Measurements from ENCODE around the gene MNX1. TPM values are rescaled to one million over a fixed set of nuclear protein-coding genes. Genes with fewer than 3 reads are reported as not detected.

MNX1 gene
- total and polyA plus RNA-seq, 9 of the 15 experiments (the other 6 are each of a cell fraction or from before 2014, with no cell fraction given) = 0.15 to 8.0 (median 1.4) TPM

DNA sequence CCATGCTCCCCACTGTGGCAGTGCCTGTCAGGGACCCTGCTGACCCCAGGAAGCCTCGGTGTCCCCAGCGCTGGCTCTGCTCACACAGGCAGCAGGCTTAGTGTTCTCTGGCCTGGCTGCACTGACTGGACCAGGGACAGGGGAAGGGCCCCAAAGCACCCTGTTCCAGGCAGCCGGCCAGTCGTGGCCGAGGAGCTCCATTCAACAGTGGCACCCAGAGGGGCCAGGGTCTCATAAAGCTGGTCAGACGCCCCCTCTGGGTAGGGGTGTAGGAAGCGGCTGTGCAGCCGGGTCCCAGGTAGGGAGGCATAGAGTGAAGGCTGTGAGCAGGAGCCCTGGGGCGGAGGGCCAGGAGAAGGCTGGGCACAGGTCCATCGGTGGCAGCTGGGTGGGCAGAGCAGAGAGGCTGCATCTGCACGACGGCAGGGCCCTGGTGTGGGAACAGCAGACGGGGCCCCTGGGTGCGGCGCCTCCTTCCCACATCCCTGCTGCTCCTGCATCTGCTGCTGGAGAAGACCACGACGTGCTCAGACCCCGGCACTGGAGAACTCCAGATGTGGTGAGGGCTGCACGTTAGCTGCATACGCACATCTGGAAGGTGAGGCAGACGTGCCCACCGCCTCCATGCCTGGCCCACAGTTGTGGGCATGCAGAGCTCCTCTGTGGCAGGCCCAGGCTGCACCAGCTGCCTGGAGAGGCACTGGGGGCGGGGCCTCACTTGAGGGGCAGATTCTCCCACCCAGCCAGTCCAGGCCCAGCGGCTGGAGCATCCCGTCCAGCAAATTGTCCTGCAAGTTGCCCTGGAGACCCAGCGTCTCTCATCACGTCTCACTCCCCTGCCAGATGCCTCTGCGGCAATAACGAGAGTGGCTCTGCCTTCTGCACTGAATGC lies 25.1 kb downstream of the MNX1 start:
- DNase-seq (ENCODE audit: extremely low read depth in 1 of 4, low spot score in 3 of 4) (no peak), ATAC-seq (peak; percentile 8; the same call in 1 of the 3 replicates), FAIRE-seq (no peak)
- 17% methylated on average over 29 of the region's 29 CpGs for WGBS (ENCODE audit: insufficient coverage, low coverage, missing lambda C conversion rate)
- no peak overlapping the region for H3K27ac ChIP-seq (ENCODE audit: extremely low read depth, low read depth, low read length)
- no peaks in the 10 kb centered on the region; the same call in 1 of the 2 replicates for H4K20me1 ChIP-seq (replicated peaks; ENCODE audit: control insufficient read depth, insufficient read depth, low read length)
- ChIA-PET POLR2A (interaction anchor here (1.0 kb wide), 1 partner anchor 15 kb away, joined by 5 read pairs; no protein-coding TSS in a partner anchor), CTCF (ENCODE audit: low intra/inter-chr PET ratio) (no interaction called here)
- peak overlapping the region in 1 of 2 experiments; percentile 53; a peak in 2 of 4 replicates for H3K9ac ChIP-seq (ENCODE audit: insufficient read depth in 1 of 2, low read depth in 2 of 2, low read length in 2 of 2)
- H3K79me2 ChIP-seq (ENCODE audit: control insufficient read depth, insufficient read depth, low read length) = no peaks in the 10 kb centered on the region
- no peaks in the 10 kb centered on the region for H3K36me3 ChIP-seq (ENCODE audit: control insufficient read depth, insufficient read depth, low read length)
- no peak overlapping the region for H3K4me2 ChIP-seq (ENCODE audit: insufficient read depth, low read length)
- BruUV-seq (replicated peaks) = no TSS peak
- intact Hi-C loops (cut with micrococcal nuclease) (no loop called here), in situ Hi-C loops (cut with MboI) (no loop called here)
- H3K9me3 ChIP-seq (replicated peaks; ENCODE audit: control insufficient read depth, insufficient read depth, low read depth, low read length) = 0 out of 2 replicates have a peak, but pooled peaks cover 2% of the 10 kb centered on the region
- H2AFZ ChIP-seq (ENCODE audit: low read depth, low read length) = no peak overlapping the region
- peaks cover 31 to 46% of the 10 kb centered on the region in 2 experiments for H3K27me3 ChIP-seq (ENCODE audit: control insufficient read depth in 2 of 2, insufficient read depth in 2 of 2, low read length in 2 of 2)
- H3K4me1 ChIP-seq (replicated peaks in 1 of 2; ENCODE audit: control insufficient read depth in 2 of 2, insufficient read depth in 2 of 2, low read length in 2 of 2) = peaks cover 4 to 22% of the 10 kb centered on the region in 2 experiments; a peak in 2 of 5 replicates
- no peak overlapping the region for H3K4me3 ChIP-seq
- H3K9me1 ChIP-seq (ENCODE audit: control insufficient read depth, insufficient read depth, low read length) = no peaks in the 10 kb centered on the region
- no peak for TF ChIP-seq LEF1 (IDR thresholded peaks at IDR 0.05)
- TF ChIP-seq E2F6 (IDR thresholded peaks at IDR 0.05; ENCODE audit: borderline replicate concordance in 1 of 2, extremely low read depth in 1 of 2, insufficient read depth in 1 of 2, insufficient read length in 1 of 2, low read depth in 1 of 2, low read length in 1 of 2, poor library complexity in 1 of 2, severe bottlenecking in 1 of 2) = no peak
- no peak for TF ChIP-seq BRCA1 (IDR thresholded peaks at IDR 0.05)
- no peak for TF ChIP-seq BRCA1 (CRISPR knock-in tag; IDR thresholded peaks at IDR 0.05)
- no peak for TF ChIP-seq ZFX (CRISPR knock-in tag; IDR thresholded peaks at IDR 0.05)
- no peak for TF ChIP-seq ZEB2 (IDR thresholded peaks at IDR 0.05)
- TF ChIP-seq ZNF263 (CRISPR knock-in tag; IDR thresholded peaks at IDR 0.05; ENCODE audit: borderline replicate concordance) = no peak
- TF ChIP-seq ZNF175 (CRISPR knock-in tag; IDR thresholded peaks at IDR 0.05; ENCODE audit: low read depth) = no peak
- TF ChIP-seq RNF219 (CRISPR knock-in tag; IDR thresholded peaks at IDR 0.05) = no peak
- TF ChIP-seq MTA2 (IDR thresholded peaks at IDR 0.05; ENCODE audit: low read depth) = no peak
- no peak for TF ChIP-seq ZNF23 (CRISPR knock-in tag; IDR thresholded peaks at IDR 0.05)
- TF ChIP-seq, protein P1, sequence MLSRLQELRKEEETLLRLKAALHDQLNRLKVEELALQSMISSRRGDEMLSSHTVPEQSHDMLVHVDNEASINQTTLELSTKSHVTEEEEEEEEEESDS (CRISPR knock-in tag; IDR thresholded peaks at IDR 0.05) = no peak
- TF ChIP-seq, protein P2, sequence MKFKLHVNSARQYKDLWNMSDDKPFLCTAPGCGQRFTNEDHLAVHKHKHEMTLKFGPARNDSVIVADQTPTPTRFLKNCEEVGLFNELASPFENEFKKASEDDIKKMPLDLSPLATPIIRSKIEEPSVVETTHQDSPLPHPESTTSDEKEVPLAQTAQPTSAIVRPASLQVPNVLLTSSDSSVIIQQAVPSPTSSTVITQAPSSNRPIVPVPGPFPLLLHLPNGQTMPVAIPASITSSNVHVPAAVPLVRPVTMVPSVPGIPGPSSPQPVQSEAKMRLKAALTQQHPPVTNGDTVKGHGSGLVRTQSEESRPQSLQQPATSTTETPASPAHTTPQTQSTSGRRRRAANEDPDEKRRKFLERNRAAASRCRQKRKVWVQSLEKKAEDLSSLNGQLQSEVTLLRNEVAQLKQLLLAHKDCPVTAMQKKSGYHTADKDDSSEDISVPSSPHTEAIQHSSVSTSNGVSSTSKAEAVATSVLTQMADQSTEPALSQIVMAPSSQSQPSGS (CRISPR knock-in tag; IDR thresholded peaks at IDR 0.05) = 0 out of 2 replicates have a peak, but pooled peaks have one; percentile 19
- no peak for TF ChIP-seq CHAMP1 (IDR thresholded peaks at IDR 0.05)
